ENCODE measurements around the gene KLHDC4. TPM values are rescaled to one million over a fixed set of nuclear protein-coding genes. Genes with fewer than 3 reads are reported as not detected.
"Not testable (repeated sequence)": the region's sequence is repeated elsewhere in the genome, so short reads cannot be mapped to it uniquely, and the experiment has no call there.

KLHDC4 gene
- polyA plus RNA-seq, 1 of the 3 experiments (the other 2 are of a cell fraction), result 51.2 TPM

- H3K4me2 ChIP-seq; H3K27me3 ChIP-seq (ENCODE audit: insufficient read depth); H2AFZ ChIP-seq (ENCODE audit: low read depth); H3K9me2 ChIP-seq; POLR2A ChIA-PET; H3K9ac ChIP-seq; H3F3A ChIP-seq (replicated peaks; ENCODE audit: insufficient read depth); H3K36me3 ChIP-seq (replicated peaks in 1 of 2; ENCODE audit: control insufficient read depth in 1 of 2, insufficient read depth in 2 of 2, low read length in 1 of 2); H4K20me1 ChIP-seq (ENCODE audit: insufficient read depth); H3K4me1 ChIP-seq (ENCODE audit: control insufficient read depth in 1 of 2, insufficient read depth in 2 of 2, low read depth in 1 of 2, low read length in 1 of 2); H3K27ac ChIP-seq (ENCODE audit: low read depth in 2 of 2, low read length in 1 of 2); H3K4me3 ChIP-seq (ENCODE audit: low read depth in 2 of 2, low read length in 1 of 2); DNase-seq; H3K9me3 ChIP-seq: not testable (repeated sequence)
- WGBS (ENCODE audit: low lambda C conversion rate), result 91% methylated on average over 4 of the region's 4 CpGs
- peaks cover 32% of the 10 kb centered on the region for H3K79me2 ChIP-seq (ENCODE audit: insufficient read depth)
- CTCF ChIA-PET, result interaction anchor here (1.7 to 4.3 kb wide), 3 partner anchors 12 to 131 kb away, joined by 4 to 26 read pairs (median 6); no protein-coding TSS in a partner anchor
These were observed 1.7 kb upstream of the KLHDC4 start for GRCh38 chr16:87767456-87767855.

- Histone ChIP-seq H3K36me3 (replicated peaks in 1 of 2; ENCODE audit: control insufficient read depth in 1 of 2, insufficient read depth in 2 of 2, low read length in 1 of 2) (peaks cover 2 to 10% of the 10 kb centered on the region in 2 experiments), H3K4me3 (ENCODE audit: low read depth in 2 of 2, low read length in 1 of 2) (peak overlapping the region; percentile 79 to 97), H3K79me2 (ENCODE audit: insufficient read depth) (peaks cover 41% of the 10 kb centered on the region), H3K9ac (peak overlapping the region; percentile 97), H3F3A (replicated peaks; ENCODE audit: insufficient read depth) (peaks cover 9% of the 10 kb centered on the region), H3K4me1 (ENCODE audit: control insufficient read depth in 1 of 2, insufficient read depth in 2 of 2, low read depth in 1 of 2, low read length in 1 of 2) (peaks cover 4 to 5% of the 10 kb centered on the region in 2 experiments; a peak in 1 of 4 replicates), H3K27ac (ENCODE audit: low read depth in 2 of 2, low read length in 1 of 2) (peak overlapping the region; percentile 66 to 78; a peak in 2 of 4 replicates), H2AFZ (ENCODE audit: low read depth) (peak overlapping the region; percentile 90), H4K20me1 (ENCODE audit: insufficient read depth) (no peaks in the 10 kb centered on the region), H3K4me2 (peak overlapping the region; percentile 90), H3K27me3 (ENCODE audit: insufficient read depth) (no peaks in the 10 kb centered on the region), H3K9me2 (no peaks in the 10 kb centered on the region), H3K9me3 (no peaks in the 10 kb centered on the region)
- no peak for DNase-seq
- ChIA-PET CTCF (interaction anchor here (0.8 to 4.3 kb wide), 5 partner anchors 13 to 130 kb away, joined by 3 to 26 read pairs (median 6); no protein-coding TSS in a partner anchor), POLR2A (interaction anchor here (0.8 to 1.6 kb wide), 2 partner anchors 44 to 178 kb away, joined by 3 to 10 read pairs; no protein-coding TSS in a partner anchor)
- WGBS (ENCODE audit: low lambda C conversion rate), result 44% methylated on average over 17 of the region's 17 CpGs
- TF ChIP-seq FOXJ3 (CRISPR knock-in tag; IDR thresholded peaks at IDR 0.05) (no peak), RAD21 (IDR thresholded peaks at IDR 0.05; ENCODE audit: low read length) (no peak), SMC3 (IDR thresholded peaks at IDR 0.05; ENCODE audit: low read depth, low read length) (no peak), ELF1 (IDR thresholded peaks at IDR 0.05) (no peak), TAF1 (IDR thresholded peaks at IDR 0.05; ENCODE audit: borderline replicate concordance, low read depth, low read length) (no peak), FOXM1 (IDR thresholded peaks at IDR 0.05; ENCODE audit: low read depth) (no peak), EP300 (IDR thresholded peaks at IDR 0.05; ENCODE audit: borderline replicate concordance in 1 of 2, low read depth in 1 of 2, low read length in 1 of 2) (no peak), RFX5 (IDR thresholded peaks at IDR 0.05; ENCODE audit: low read length) (no peak)
These were observed 655 bp upstream of the KLHDC4 start for GRCh38 chr16:87766485-87766797.

- POLR2A ChIA-PET, result interaction anchor here (0.6 to 1.6 kb wide), 4 partner anchors 13 to 161 kb away, joined by 3 to 10 read pairs (median 4); no protein-coding TSS in a partner anchor
- H3K27ac ChIP-seq (ENCODE audit: low read depth in 2 of 2, low read length in 1 of 2), result peak overlapping the region; percentile 66 to 78; a peak in 3 of 4 replicates
- CTCF ChIA-PET, result interaction anchor here (0.9 to 4.3 kb wide), 5 partner anchors 14 to 130 kb away, joined by 3 to 26 read pairs (median 3); no protein-coding TSS in a partner anchor
These were observed 362 bp downstream of the KLHDC4 start for GRCh38 chr16:87765473-87765775.

More at GRCh38 chr16:87765473-87765775, 362 bp downstream of the KLHDC4 start:
- Histone ChIP-seq H3K9ac (peak overlapping the region; percentile 97), H3K9me2 (no peaks in the 10 kb centered on the region), H3K9me3 (no peaks in the 10 kb centered on the region), H4K20me1 (ENCODE audit: insufficient read depth) (no peaks in the 10 kb centered on the region), H3K27me3 (ENCODE audit: insufficient read depth) (no peaks in the 10 kb centered on the region), H3K4me3 (ENCODE audit: low read depth in 2 of 2, low read length in 1 of 2) (peak overlapping the region; percentile 79 to 97), H3K79me2 (ENCODE audit: insufficient read depth) (peaks cover 46% of the 10 kb centered on the region), H3K4me1 (ENCODE audit: control insufficient read depth in 1 of 2, insufficient read depth in 2 of 2, low read depth in 1 of 2, low read length in 1 of 2) (peaks cover 4 to 5% of the 10 kb centered on the region in 2 experiments; a peak in 1 of 4 replicates), H3F3A (replicated peaks; ENCODE audit: insufficient read depth) (peaks cover 9% of the 10 kb centered on the region), H2AFZ (ENCODE audit: low read depth) (peak overlapping the region; percentile 90), H3K4me2 (peak overlapping the region; percentile 90), H3K36me3 (replicated peaks in 1 of 2; ENCODE audit: control insufficient read depth in 1 of 2, insufficient read depth in 2 of 2, low read length in 1 of 2) (peaks cover 10 to 15% of the 10 kb centered on the region in 2 experiments)
- DNase-seq, result peak; percentile 62
- TF ChIP-seq EP300 (IDR thresholded peaks at IDR 0.05; ENCODE audit: borderline replicate concordance in 1 of 2, low read depth in 1 of 2, low read length in 1 of 2), result no peak
- peak; percentile 71; the same call in 1 of the 2 replicates for TF ChIP-seq MXI1 (IDR thresholded peaks at IDR 0.05; ENCODE audit: low read depth, low read length)
- 3% methylated on average over 9 of the region's 32 CpGs for WGBS (ENCODE audit: low lambda C conversion rate)

Measured in SK-N-SH (cell line).